Dermis microvascular lymphatic vessel endothelial cell (primary cell): ENCODE measurements around the gene DAGLA. TPM values are rescaled to one million over a fixed set of nuclear protein-coding genes. Genes with fewer than 3 reads are reported as not detected.

Experiments used
- DNase-seq, 2 donors: peaks; one replicate each; pipeline versions ENCODE4 v3.0.0 to v3.0.0-alpha.2; 2010; ENCODE audit warnings: low read depth in 2 of 2
- total RNA-seq: library from RNA; depleted of rRNA; stranded (reverse); fragments of >200 nt; gene quantifications from 2 replicates; pipeline ENCODE4 v1.2.1, GENCODE V29; 2014

Gene DAGLA
- total RNA-seq, 1 donor from 2014 or later = 1.7 TPM

- no peak for DNase-seq
These were observed 48.1 kb downstream of the DAGLA start for GRCh38 chr11:61728066-61728939.

DNA sequence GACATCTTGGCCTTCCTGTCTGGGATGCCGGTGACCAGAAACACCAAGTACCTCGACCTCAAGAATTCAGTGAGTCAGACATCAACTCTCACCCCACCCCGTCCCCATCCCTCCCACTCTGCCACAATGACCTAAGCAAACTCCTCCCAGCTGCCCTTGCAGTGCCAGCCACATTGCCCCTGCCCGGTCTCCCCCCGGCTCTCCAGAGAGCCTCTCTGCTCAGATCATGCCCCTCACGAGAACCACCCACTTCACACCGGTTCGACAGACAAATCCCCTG lies 48.7 kb downstream of the DAGLA start:
- DNase-seq = no peak

DNA sequence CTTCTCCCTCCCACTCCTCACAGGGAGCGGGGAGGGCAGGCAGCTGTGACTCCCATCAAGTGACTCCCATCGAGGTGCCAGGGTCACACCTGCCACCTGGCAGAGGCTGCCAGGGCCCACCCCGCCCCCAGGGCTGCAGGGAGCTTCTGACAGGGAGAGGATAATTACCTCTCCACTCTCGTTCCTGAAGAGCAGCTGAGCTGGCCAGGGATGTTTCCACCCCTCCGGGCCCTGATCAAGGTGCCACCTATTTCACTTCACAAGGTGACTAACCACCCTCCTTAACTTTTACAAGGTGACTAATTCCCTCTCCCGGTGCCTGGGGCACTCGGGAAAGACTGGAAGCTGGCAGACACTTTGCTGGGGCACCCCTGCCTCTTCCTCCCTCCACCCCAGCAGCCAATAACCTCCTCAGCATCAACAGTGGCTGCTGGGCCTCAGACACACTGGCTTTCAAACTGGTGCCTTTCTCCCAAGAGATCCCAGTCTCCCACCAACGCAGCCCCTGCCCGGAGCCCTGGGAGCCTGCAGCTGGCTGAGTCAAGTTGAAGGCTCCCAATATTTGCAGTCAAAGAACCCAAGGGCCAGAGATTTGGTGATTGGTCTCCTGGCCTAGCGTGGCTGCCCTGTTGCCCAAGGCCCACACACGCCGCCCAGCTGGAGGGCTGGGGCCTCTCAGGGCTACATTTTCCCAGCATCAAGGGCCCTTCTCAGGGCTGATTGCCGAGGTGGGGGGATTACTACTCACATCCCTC lies 50.2 kb downstream of the DAGLA start:
- DNase-seq = no peak

DNA sequence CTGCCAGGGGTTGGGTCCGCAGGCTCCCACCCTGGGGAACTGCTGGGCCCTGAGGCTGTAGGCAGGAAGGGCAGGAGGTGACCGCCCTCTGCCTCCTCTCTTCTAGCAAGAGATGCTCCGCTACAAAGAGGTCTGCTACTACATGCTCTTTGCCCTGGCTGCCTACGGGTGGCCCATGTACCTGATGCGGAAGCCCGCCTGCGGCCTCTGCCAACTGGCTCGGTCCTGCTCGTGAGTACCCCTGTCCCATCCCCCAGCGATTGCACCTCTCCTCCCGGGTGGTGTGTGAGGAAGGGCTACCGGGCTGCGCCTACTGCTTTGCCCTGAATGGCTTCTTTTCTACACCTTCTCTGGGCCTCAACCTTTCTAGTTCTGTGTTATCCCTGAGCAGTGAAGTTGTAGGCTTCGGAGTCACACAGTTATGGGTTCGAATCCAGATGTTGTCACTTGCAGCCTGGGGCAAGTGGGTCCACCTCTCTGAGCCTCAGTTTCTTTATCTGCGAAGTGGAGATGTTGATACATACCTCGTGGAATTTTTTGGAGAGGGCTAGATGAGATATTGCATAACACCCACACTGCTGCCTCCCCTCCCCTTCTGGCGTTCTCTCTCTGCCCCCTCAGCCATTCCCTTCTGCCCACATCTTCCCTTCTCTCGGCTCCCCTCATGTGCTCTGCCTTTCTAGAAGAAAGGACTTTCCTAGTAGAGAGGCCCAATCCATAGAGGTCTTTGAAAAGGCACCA lies 51.2 kb downstream of the DAGLA start:
- no peak for DNase-seq

DNA sequence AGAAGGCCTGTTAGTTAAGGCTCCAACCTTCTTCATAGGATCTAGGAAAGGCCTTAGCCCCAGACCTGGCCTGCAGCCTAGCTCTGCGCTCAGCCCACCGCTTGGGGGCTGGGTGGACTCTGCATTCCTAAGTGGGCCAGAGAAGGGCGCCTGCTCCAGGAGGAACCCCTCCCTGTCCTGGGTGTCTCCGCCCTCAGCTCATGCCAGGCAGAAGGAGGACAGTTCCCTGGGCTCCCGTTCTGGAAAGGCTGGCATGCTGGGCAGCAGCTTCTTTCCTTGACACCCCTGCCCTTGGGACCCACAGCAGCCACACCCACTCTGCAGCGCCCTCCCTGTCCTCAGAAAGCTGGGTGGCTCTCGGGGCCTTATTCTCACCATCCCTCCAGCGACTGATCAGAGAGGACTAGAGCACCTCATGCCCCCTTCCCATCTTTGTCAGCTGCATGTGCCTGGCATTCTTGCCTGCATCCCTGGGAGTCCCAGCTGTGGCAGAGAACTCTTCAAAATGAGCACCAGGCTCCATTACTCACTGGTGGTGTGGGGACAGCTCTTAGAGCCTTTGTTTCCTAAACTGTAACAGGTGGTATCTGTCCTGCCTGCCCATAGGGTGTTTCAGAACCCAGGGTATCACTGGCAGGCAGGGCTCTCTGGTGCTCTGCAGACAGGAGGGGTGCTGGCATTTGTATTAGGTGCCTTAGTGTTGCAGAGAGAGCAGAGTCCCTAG lies 51.9 kb downstream of the DAGLA start:
- no peak for DNase-seq

GRCh38 chr11:61732705-61733104 lies 52.5 kb downstream of the DAGLA start:
- DNase-seq = no peak

DNA sequence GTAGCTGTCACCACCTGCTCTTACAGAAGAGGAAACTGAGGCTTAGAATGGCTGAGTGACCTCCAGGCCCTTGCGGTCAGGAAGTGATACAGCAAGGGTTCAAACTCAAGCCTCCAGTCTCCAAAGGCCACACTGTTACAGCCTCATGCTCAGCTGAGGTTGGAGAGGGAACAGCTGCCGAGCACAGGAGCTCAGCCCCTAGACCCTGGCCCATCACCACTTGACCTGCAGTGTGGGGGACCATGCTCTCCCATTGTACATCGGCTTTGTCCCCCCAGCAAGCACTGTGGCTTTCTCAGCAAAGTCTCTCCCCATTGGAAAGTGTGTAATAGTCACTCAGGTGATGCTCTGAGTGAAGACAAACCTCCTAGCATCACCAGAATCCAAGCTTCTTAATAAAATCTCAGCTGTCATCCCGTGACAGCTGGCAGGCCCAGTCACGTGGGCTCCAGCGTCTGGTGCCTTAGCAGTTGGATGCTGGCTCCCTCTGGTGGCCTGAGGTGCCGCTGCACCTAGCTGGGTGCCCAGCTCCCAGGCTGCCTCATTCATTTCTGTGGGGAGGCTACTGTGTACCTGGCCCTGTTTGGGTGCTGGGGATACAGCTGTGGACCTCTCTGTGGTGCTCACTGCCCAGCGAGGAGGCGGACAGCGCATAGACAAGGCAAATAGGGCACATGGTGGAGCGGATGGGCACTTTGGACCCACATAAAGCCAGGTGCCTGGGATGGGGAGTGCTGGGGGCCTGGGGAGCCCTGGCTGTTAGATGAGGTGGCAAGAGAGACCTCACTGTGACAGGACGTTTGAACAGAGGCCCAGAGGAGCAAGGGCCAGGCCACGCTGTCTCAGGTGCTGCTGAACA lies 53.2 kb downstream of the DAGLA start:
- DNase-seq = peak; percentile 51 to 84

- no peak for DNase-seq
These were observed 54.6 kb downstream of the DAGLA start for GRCh38 chr11:61734767-61735166.

- DNase-seq = no peak
These were observed 55.2 kb downstream of the DAGLA start for GRCh38 chr11:61735391-61735790.

- DNase-seq = no peak
These were observed 56.1 kb downstream of the DAGLA start for GRCh38 chr11:61736310-61736709.

DNA sequence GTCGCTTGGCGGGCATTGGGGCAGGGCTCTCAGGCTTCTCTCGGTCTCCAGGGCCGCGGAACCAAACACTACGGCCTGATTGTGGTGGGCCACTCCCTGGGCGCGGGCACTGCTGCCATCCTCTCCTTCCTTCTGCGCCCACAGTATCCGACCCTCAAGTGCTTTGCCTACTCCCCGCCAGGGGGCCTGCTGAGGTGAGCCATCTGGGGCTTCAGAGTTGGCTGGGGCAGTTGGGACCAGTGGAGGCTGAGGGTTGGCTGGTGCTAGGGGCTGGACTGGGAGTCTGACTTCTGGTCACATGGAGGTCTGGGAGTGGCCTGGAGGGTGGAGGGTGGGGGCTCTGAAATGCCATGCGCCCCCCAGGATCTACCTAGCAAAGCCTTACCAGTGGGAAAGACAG lies 56.9 kb downstream of the DAGLA start:
- no peak for DNase-seq

GRCh38 chr11:61737636-61738386 lies 57.6 kb downstream of the DAGLA start:
- no peak for DNase-seq

- no peak for DNase-seq
These were observed 58.6 kb downstream of the DAGLA start for GRCh38 chr11:61738776-61739175.

DNA sequence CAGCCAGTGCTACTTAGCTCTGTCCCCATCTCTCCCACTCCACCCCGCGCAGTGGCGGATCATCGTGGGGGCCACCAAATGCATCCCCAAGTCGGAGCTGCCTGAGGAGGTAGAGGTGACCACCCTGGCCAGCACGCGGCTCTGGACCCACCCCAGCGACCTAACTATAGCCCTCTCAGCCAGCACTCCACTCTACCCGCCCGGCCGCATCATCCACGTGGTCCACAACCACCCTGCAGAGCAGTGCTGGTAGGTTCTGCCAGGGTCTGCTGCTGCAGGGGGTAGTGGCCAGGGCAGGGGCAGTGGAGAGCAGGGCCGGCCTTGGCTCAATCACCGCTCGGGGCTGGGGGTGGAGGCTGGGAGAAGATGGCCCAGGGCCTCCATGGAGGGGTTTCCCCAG lies 59.2 kb downstream of the DAGLA start:
- DNase-seq = no peak

DNA sequence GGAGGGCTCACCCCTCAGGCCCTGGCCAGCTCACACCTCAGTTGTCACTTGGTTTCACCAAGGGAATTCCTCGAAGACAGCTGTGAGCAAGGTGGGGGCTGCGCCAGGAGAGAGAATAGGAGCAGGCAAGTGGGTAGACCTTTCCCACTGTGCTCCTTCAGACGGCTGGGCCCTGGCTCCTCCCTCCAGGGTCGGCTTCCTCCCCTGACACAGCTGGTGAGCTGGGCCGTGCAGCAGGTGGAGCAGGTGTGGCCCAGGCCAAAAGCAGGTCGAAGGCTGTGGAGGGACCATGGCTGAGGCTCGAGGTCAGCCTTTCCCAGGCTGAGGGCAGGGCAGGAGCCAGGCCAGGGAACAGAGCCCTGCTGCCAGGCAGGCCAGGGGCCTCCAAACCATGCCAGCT lies 59.8 kb downstream of the DAGLA start:
- DNase-seq = no peak

DNA sequence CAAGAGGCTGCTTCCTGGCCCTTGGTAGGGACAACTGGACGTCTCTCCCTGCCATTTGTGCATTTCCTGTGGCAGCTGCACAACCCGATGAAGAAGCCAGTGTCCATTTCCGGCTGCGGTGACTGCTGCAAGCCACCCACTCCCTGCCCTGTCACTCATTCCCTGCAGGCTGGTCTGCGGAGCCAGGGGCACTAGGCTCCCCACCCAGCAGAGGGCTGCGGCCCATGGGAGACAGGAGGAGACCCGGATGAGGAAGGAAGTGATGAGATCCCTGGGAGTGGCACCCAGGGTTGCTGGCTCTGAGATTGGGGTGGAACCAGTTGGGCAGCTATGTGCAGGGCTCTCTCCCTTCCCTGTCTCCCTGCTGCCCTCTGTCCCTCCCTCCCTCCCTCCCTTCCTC lies 62.2 kb downstream of the DAGLA start:
- DNase-seq = no peak

- DNase-seq = no peak
These were observed 63.4 kb downstream of the DAGLA start for GRCh38 chr11:61743486-61744095.

GRCh38 chr11:61744181-61744580 lies 64.0 kb downstream of the DAGLA start:
- DNase-seq = no peak

GRCh38 chr11:61744609-61745156 lies 64.5 kb downstream of the DAGLA start:
- no peak for DNase-seq
